Right lobe of liver (tissue), 6 donors: Measurements from ENCODE around the gene DNAJB6. TPM values are rescaled to one million over a fixed set of nuclear protein-coding genes. Genes with fewer than 3 reads are reported as not detected.

Experiments used
- ATAC-seq, 4 donors: fragments of 200-7000 bp; cut with Tn5 transposase; one replicate each; pipeline ENCODE4 v1.9.1; 2020; ENCODE audit warnings: mild to moderate bottlenecking in 4 of 4, moderate library complexity in 4 of 4
- DNase-seq, 3 donors: peaks; one replicate each; pipeline ENCODE4 v3.0.0-alpha.2; 2020
- H3K27ac ChIP-seq, 3 donors: fragments of 200-600 bp; one replicate each; pipeline ENCODE4 v1.8.0; 2022
- H3K27me3 ChIP-seq, 2 donors: fragments of 200-600 bp; one replicate each; pipeline ENCODE4 v1.8.0; 2022
- H3K36me3 ChIP-seq, 4 donors: fragments of 200-600 bp; sonication (generic) in 1 of 4; one replicate each; pipeline versions ENCODE4 v1.5.1 to v1.8.0; 2017 to 2022; ENCODE audit warnings: control low read depth in 1 of 4
- H3K4me1 ChIP-seq, 4 donors: fragments of 200-600 bp; sonication (generic) in 1 of 4; one replicate each; pipeline versions ENCODE4 v1.5.1 to v1.8.0; 2017 to 2022; ENCODE audit warnings: control low read depth in 1 of 4
- H3K4me3 ChIP-seq, 3 donors: fragments of 200-600 bp; one replicate each; pipeline ENCODE4 v1.8.0; 2022
- H3K9me3 ChIP-seq, 4 donors: fragments of 200-600 bp; sonication (generic) in 1 of 4; one replicate each; pipeline versions ENCODE4 v1.5.1 to v1.8.0; 2017 to 2022; ENCODE audit warnings: control low read depth in 1 of 4
- POLR2A ChIP-seq: fragments of 450-650 bp; IDR thresholded peaks from one replicate; pipeline ENCODE4 v1.6.1; 2017; ENCODE audit warnings: antibody characterized with exemption, mild to moderate bottlenecking
- WGBS: methylation state at CpG from one replicate; pipeline ENCODE4 v1.1.6; 2018; ENCODE audit warnings: low coverage, low lambda C conversion rate; ENCODE audit not compliant: insufficient coverage; ENCODE audit errors: missing lambda C conversion rate; 5-methylcytosine and 5-hydroxymethylcytosine counted together
- intact Hi-C, 2 donors: fragments of 100-400 bp; cut with DNase I; formaldehyde crosslinking; loops; one replicate each; pipeline versions ENCODE4 v1.11.2 to v1.14.1; 2022
- total RNA-seq, 6 experiments: library from RNA; depleted of rRNA in 2 of 6; stranded (reverse); fragments of >200 nt in 2 of 6; fragmentation: NEBNext Ultra II Directional in 3 of 6; extraction: Animal tissue kit (Norgen Biotek cat#: 25700) in 3 of 6; gene quantifications; one replicate each; pipeline versions ENCODE4 v1.1.0 to v1.2.4, GENCODE V29; 2016 to 2023
- TF ChIP-seq, protein P1 (sequence below), 4 donors: fragments of 200-600 bp in 3 of 4; fragments of 450-650 bp in 1 of 4; IDR thresholded peaks; one replicate each; pipeline versions ENCODE4 v1.5.1 to v1.8.0; 2016 to 2022; ENCODE audit warnings: antibody characterized with exemption in 4 of 4, mild to moderate bottlenecking in 2 of 4
- donor health status: DM: no; HTN: yes; CAD: no.
- donor health status: DM: no; HTN: no; CAD: no.
- donor health status: DM: no; HTN: no; CAD: no.
- donor health status: DM: no; HTN: yes; CAD: no.
- donor health status: DM: no; HTN: yes; CAD: no.

The DNAJB6 gene
- total RNA-seq, 6 experiments from 2014 or later = 24.5 to 38.0 (median 35.2) TPM

GRCh38 chr7:157439149-157439548 is 102.3 kb downstream of the DNAJB6 start:
- Histone ChIP-seq H3K27me3 (no peaks in the 10 kb centered on the region), H3K27ac (no peak overlapping the region), H3K9me3 (no peaks in the 10 kb centered on the region), H3K36me3 (no peaks in the 10 kb centered on the region), H3K4me1 (no peaks in the 10 kb centered on the region), H3K4me3 (no peak overlapping the region)
- intact Hi-C loops = loop anchor here (10.0 kb wide), 1 partner anchor 436 kb away; no protein-coding TSS in a partner anchor
- DNase-seq = no peak
- ATAC-seq = no peak
- WGBS = 88% methylated on average over 2 of the region's 6 CpGs
- TF ChIP-seq, protein P1, sequence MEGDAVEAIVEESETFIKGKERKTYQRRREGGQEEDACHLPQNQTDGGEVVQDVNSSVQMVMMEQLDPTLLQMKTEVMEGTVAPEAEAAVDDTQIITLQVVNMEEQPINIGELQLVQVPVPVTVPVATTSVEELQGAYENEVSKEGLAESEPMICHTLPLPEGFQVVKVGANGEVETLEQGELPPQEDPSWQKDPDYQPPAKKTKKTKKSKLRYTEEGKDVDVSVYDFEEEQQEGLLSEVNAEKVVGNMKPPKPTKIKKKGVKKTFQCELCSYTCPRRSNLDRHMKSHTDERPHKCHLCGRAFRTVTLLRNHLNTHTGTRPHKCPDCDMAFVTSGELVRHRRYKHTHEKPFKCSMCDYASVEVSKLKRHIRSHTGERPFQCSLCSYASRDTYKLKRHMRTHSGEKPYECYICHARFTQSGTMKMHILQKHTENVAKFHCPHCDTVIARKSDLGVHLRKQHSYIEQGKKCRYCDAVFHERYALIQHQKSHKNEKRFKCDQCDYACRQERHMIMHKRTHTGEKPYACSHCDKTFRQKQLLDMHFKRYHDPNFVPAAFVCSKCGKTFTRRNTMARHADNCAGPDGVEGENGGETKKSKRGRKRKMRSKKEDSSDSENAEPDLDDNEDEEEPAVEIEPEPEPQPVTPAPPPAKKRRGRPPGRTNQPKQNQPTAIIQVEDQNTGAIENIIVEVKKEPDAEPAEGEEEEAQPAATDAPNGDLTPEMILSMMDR (IDR thresholded peaks at IDR 0.05) = no peak
- TF ChIP-seq POLR2A = no peak

DNA sequence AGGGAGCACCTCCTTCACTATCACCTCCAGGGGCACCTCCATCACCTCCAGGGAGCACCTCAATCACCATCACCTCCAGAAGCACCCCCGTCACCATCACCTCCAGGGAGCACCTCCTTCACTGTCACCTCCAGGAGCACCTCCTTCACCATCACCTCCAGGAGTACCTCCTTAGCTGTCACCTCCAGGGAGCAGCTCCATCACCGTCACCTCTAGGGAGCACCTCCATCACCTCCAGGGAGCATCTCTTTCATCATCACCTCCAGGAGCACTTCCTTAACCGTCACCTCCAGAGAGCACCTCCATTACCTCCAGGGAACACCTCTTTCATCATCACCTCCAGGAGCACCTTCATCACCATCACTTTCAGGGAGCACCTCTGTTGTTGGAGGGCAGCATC is 103.0 kb downstream of the DNAJB6 start:
- 74% methylated on average over 3 of the region's 3 CpGs for WGBS
- intact Hi-C loops = loop anchor here (10.0 kb wide), 1 partner anchor 435 kb away; no protein-coding TSS in a partner anchor

DNA sequence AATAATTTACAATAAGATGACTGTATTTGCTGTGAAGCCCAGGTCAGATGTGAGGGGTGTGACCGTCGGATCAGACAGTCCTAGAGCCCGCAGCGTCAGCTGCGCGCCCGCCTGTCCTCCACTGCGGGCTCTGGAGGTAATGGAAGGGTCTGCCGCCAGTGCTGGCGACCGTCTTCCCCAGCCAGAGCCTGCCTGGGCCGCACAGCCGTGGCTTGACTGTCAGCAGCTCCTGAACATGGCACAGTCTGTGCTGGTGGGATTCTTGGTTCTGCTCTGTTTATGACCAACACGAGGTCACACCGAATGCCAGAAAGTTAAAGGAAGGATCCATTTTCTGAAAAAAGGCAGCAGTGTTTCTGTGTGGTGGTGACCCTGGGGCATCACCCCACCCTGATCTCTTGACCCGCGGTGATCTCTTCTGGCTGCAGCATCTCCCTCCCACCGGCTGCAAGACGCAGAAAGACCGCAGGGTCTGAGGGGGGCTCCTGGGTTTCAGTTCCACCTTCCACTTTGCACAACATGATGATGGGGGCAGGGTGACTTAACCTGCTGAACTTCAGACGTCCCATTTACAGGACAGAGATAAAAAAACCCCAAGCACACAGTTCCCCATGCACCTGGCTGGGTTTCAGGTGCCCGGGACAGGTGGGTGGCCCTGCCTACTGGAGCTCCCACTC is 103.7 kb downstream of the DNAJB6 start:
- Histone ChIP-seq H3K36me3 (no peaks in the 10 kb centered on the region), H3K27ac (no peak overlapping the region), H3K9me3 (no peaks in the 10 kb centered on the region), H3K4me3 (no peak overlapping the region), H3K27me3 (no peaks in the 10 kb centered on the region), H3K4me1 (no peaks in the 10 kb centered on the region)
- no peak for ATAC-seq
- intact Hi-C loops = no loop called here
- DNase-seq = no peak
- no CpG with 5 or more reads among the region's 22 CpGs for WGBS
- TF ChIP-seq POLR2A = no peak
- TF ChIP-seq, protein P1 (IDR thresholded peaks at IDR 0.05) = no peak

More for the DNA sequence above, 103.0 kb downstream of the DNAJB6 start:
- H3K36me3 ChIP-seq = no peaks in the 10 kb centered on the region
- no peak overlapping the region for H3K4me3 ChIP-seq
- no peaks in the 10 kb centered on the region for H3K9me3 ChIP-seq
- ATAC-seq = no peak
- no peak for DNase-seq
- TF ChIP-seq, protein P1 (IDR thresholded peaks at IDR 0.05) = no peak
- no peak for TF ChIP-seq POLR2A
- no peak overlapping the region for H3K27ac ChIP-seq
- no peaks in the 10 kb centered on the region for H3K27me3 ChIP-seq
- no peaks in the 10 kb centered on the region for H3K4me1 ChIP-seq

- no peaks in the 10 kb centered on the region for H3K27me3 ChIP-seq
- intact Hi-C loops = no loop called here
- H3K4me3 ChIP-seq = no peak overlapping the region
- TF ChIP-seq, protein P1 (IDR thresholded peaks at IDR 0.05) = no peak
- TF ChIP-seq POLR2A = no peak
- H3K9me3 ChIP-seq = no peaks in the 10 kb centered on the region
- no peaks in the 10 kb centered on the region for H3K4me1 ChIP-seq
- no peak for DNase-seq
- no peaks in the 10 kb centered on the region for H3K36me3 ChIP-seq
- H3K27ac ChIP-seq = no peak overlapping the region
- 96% methylated on average over 4 of the region's 17 CpGs for WGBS
- no peak for ATAC-seq
Observed at GRCh38 chr7:157441023-157441399, 104.2 kb downstream of the DNAJB6 start.
